K562 (cell line): ENCODE measurements around the gene DPM2. TPM values are rescaled to one million over a fixed set of nuclear protein-coding genes. Genes with fewer than 3 reads are reported as not detected.

Experiments
- EHMT2 ChIP-seq: fragments of 450-650 bp; IDR thresholded peaks from 2 replicates; pipeline ENCODE4 v1.6.1; 2018; ENCODE audit warnings: antibody characterized with exemption
- ELK1 ChIP-seq: sonication (generic); formaldehyde crosslinking; IDR thresholded peaks from 2 replicates; pipeline ENCODE4 v1.8.1; 2022; ENCODE audit warnings: missing genetic modification reagents
- MTA1 ChIP-seq: fragments of 450-650 bp; IDR thresholded peaks from 2 replicates; pipeline ENCODE4 v1.6.1; 2017; ENCODE audit warnings: borderline replicate concordance
- NR2C2 ChIP-seq, 2 experiments: fragments of 200-800 bp in 1 of 2; sonication (Bioruptor generic) in 1 of 2; sonication (generic) in 1 of 2; formaldehyde crosslinking in 1 of 2; IDR thresholded peaks; 2 replicates each; pipeline versions ENCODE4 v1.6.1 to v1.8.0; 2016 to 2022; ENCODE audit warnings: mild to moderate bottlenecking in 1 of 2, missing compliant biosample characterization in 1 of 2, missing genetic modification characterization in 1 of 2, missing genetic modification reagents in 1 of 2
- OTX1 ChIP-seq: fragments of 450-650 bp; formaldehyde crosslinking; IDR thresholded peaks from 2 replicates; pipeline ENCODE4 v1.4.0; 2022; ENCODE audit warnings: mild to moderate bottlenecking
- PCBP2 ChIP-seq: fragments of 200-400 bp; formaldehyde crosslinking; IDR thresholded peaks from 2 replicates; pipeline ENCODE4 v1.6.1; 2018; ENCODE audit warnings: low read length, low read depth, mild to moderate bottlenecking, moderate library complexity; ENCODE audit not compliant: poor library complexity, severe bottlenecking
- PTBP1 ChIP-seq: fragments of 200-400 bp; formaldehyde crosslinking; IDR thresholded peaks from 2 replicates; pipeline ENCODE4 v1.6.1; 2017; ENCODE audit warnings: low read depth, low read length
- PURB ChIP-seq: sonication (generic); formaldehyde crosslinking; IDR thresholded peaks from 2 replicates; pipeline ENCODE4 v1.9.0; 2021; ENCODE audit warnings: low read depth, mild to moderate bottlenecking, missing genetic modification reagents
- SAP30 ChIP-seq: fragments of 200-600 bp; sonication (generic); IDR thresholded peaks from 2 replicates; pipeline ENCODE4 v1.6.1; 2012; ENCODE audit warnings: borderline replicate concordance, low read depth, mild to moderate bottlenecking, moderate library complexity, low read length, control low read depth, inconsistent platforms; ENCODE audit not compliant: insufficient read depth, poor library complexity, severe bottlenecking
- SIN3A ChIP-seq, 2 experiments: fragments of 150-350 bp in 1 of 2; IDR thresholded peaks; 2 replicates each; pipeline ENCODE4 v1.6.1; 2011 to 2016; ENCODE audit warnings: borderline replicate concordance in 2 of 2, low read depth in 2 of 2, low read length in 2 of 2, mild to moderate bottlenecking in 2 of 2, moderate library complexity in 2 of 2; ENCODE audit not compliant: control insufficient read depth in 1 of 2
- SMAD3 ChIP-seq: fragments of 450-650 bp; formaldehyde crosslinking; conservative IDR thresholded peaks from 2 replicates; pipeline ENCODE4 v1.4.0; 2020; ENCODE audit warnings: mild to moderate bottlenecking
- ZBTB9 ChIP-seq: fragments of 450-650 bp; formaldehyde crosslinking; IDR thresholded peaks from 2 replicates; pipeline ENCODE4 v1.4.0; 2020; ENCODE audit warnings: mild to moderate bottlenecking, moderate library complexity
- ZNF395 ChIP-seq: fragments of 200-800 bp; sonication (Bioruptor generic); IDR thresholded peaks from 2 replicates; pipeline ENCODE4 v1.6.1; 2017; ENCODE audit warnings: missing genetic modification characterization, missing compliant biosample characterization
- ZNF407 ChIP-seq: fragments of 450-650 bp; IDR thresholded peaks from 2 replicates; pipeline ENCODE4 v1.6.1; 2016; ENCODE audit warnings: low read depth
- polyA plus RNA-seq, 8 experiments: library from polyadenylated mRNA; depleted of rRNA in 4 of 8; stranded (reverse) in 5 of 8; unstranded in 3 of 8; fragments of >200 nt; fragmentation: Nextera tagmentation in 2 of 8; fragmentation: Illumina TruSeq in 1 of 8; extraction: Ambion mirVana in 2 of 8; extraction: Trizol in 1 of 8; gene quantifications; 2 replicates each; pipeline versions ENCODE4 v1.2.1 to v1.2.3, GENCODE V29; 2011 to 2014; ENCODE audit warnings: inconsistent platforms in 1 of 8, missing spikeins in 1 of 8
- total RNA-seq, 7 experiments: library from RNA; depleted of rRNA in 6 of 7; stranded (reverse); fragments of >200 nt in 6 of 7; fragmentation: Illumina TruSeq in 2 of 7; extraction: Trizol in 2 of 7; gene quantifications; 2 replicates each; pipeline versions ENCODE4 v1.2.1 to v1.2.3, GENCODE V29; 2011 to 2021; ENCODE audit warnings: low replicate concordance in 1 of 7

Gene DPM2
- total and polyA plus RNA-seq, 9 of the 15 experiments (the other 6 are each of a cell fraction or from before 2014, with no cell fraction given) = 43.5 to 126 (median 71.1) TPM

- TF ChIP-seq ZNF407 (no peak), MTA1 (no peak), ELK1 (CRISPR knock-in tag) (no peak), SAP30 (no peak), SIN3A (IDR thresholded peaks at IDR 0.05; ENCODE audit: borderline replicate concordance in 2 of 2, control insufficient read depth in 1 of 2, low read depth in 2 of 2, low read length in 2 of 2) (no peak), OTX1 (no peak), PURB (CRISPR knock-in tag) (no peak), PTBP1 (no peak), SMAD3 (no peak), ZBTB9 (CRISPR knock-in tag) (no peak), PCBP2 (no peak), EHMT2 (no peak), NR2C2 (CRISPR knock-in tag; IDR thresholded peaks at IDR 0.05) (no peak), NR2C2 (tag; IDR thresholded peaks at IDR 0.05) (no peak), ZNF395 (CRISPR knock-in tag) (no peak)
Observed at GRCh38 chr9:127955294-127956015, 17.8 kb upstream of the DPM2 start (continued).
